KG1 (cell line): ENCODE data around the gene MPRIP.

Experiments used
- DNase-seq: peaks from one replicate; lab custom pipeline; 2025; lab: John Stamatoyannopoulos, UW

The MPRIP gene

DNA sequence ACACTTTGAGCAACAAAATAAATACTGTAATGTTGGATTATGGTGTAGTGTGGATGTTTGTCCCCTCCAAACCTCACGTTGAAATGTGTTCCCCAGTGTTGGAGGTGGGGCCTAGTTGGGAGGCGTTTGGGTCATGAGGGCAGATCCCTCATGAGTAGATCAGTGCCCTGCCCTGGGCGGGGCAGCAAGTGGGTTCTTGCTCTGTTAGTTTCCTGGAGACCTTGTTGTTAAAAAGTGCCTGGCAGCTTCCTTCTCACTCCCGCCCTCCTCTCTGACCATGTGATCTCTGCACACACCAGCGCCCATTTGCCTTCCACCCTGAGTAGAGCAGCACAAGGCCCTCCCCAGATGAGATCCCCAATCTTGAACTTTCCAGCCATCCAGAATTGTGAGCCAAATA lies 67.7 kb downstream of the MPRIP start:
- no peak for DNase-seq

GRCh38 chr17:17110520-17110919 lies 68.3 kb downstream of the MPRIP start:
- DNase-seq = no peak

GRCh38 chr17:17111401-17112393 lies 69.4 kb downstream of the MPRIP start:
- no peak for DNase-seq

GRCh38 chr17:17112628-17113200 lies 70.5 kb downstream of the MPRIP start:
- DNase-seq = no peak

- DNase-seq = no peak
These were observed 72.5 kb downstream of the MPRIP start for GRCh38 chr17:17114592-17115225.

GRCh38 chr17:17115620-17116019 lies 73.4 kb downstream of the MPRIP start:
- DNase-seq = no peak

- DNase-seq = no peak
These were observed 74.1 kb downstream of the MPRIP start for GRCh38 chr17:17116406-17116805.

DNA sequence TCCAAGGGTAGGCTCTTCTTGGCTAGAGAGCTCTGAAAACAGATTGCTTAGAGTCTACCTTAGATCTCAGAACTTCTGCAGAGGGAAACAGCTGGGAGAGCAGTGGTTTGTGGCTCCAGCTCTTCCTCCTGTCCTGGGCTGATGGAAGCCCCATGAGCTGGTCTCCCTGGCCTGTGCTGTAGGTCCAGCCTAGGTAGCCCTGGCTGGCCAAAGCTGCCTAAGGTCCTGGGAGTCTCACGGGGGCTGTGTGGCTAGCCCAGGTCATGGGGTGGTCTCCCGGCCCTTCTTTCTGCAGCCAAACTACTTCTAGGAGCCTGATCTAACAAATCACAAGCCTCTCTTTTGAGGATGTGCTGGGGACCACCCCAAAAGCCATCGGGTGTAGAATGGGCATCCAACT lies 75.7 kb downstream of the MPRIP start:
- no peak for DNase-seq

DNA sequence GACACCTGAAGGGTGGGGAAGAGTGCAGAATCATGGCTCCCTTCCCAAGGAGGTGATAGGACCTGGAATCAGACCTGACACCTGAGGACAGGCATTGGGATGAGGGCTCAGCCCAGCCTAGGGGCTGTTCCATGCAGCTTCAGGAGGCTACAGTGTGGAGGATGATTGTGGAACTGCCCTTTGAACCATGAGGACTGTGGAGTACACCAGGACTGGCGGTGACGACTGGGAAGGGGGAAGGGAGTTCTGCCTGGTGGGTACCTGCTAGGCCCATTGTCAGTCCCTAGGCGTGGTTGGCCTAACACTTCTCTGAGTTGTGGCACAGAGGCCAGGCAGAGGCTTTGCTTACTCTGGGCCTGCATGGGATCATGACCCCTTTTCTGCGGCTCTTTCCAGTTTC lies 76.1 kb downstream of the MPRIP start:
- no peak for DNase-seq

GRCh38 chr17:17119106-17119505 lies 76.8 kb downstream of the MPRIP start:
- no peak for DNase-seq

- DNase-seq = no peak
These were observed 77.3 kb downstream of the MPRIP start for GRCh38 chr17:17119533-17119932.

DNA sequence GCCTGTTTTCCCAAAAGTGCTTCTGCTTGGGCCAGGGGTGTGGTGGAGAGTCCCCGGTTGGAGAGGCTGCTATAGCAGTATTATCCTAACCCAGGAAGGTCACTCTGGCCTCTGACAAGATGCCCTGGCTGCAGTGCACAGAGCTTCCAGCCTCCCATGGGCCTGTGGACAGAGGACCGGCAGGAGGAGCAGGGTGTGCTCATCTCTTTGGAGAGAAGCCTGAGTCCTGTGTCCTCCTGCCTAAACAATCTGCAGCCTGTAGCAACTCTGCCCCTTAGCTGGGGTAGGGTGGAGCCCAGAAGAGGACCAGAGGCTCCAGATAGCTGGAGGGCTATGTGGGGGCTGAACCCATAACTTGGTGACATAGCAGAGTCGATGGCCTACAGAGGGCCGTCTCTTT lies 78.0 kb downstream of the MPRIP start:
- DNase-seq = no peak

GRCh38 chr17:17120701-17121100 lies 78.4 kb downstream of the MPRIP start:
- DNase-seq = no peak

DNA sequence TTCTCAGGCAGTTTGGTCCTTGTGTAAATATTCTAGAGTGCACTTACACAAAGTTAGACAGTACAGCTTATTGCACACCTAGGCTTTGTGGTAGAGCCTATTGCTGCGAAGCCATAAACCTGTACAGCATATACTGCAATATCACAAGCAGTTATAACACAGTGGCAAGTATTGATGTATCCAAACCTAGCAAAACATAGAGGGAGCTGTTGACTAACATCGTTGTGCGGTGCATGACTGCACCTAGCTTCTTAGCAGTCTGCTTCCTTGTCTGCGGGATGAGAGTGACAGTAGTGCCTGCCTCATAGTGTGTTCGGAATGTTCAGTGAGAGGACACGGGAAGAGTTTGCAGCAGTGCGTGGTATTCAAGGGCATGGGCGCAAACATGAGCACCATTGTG lies 78.9 kb downstream of the MPRIP start:
- no peak for DNase-seq

- no peak for DNase-seq
These were observed 80.7 kb downstream of the MPRIP start for GRCh38 chr17:17122781-17123483.

DNA sequence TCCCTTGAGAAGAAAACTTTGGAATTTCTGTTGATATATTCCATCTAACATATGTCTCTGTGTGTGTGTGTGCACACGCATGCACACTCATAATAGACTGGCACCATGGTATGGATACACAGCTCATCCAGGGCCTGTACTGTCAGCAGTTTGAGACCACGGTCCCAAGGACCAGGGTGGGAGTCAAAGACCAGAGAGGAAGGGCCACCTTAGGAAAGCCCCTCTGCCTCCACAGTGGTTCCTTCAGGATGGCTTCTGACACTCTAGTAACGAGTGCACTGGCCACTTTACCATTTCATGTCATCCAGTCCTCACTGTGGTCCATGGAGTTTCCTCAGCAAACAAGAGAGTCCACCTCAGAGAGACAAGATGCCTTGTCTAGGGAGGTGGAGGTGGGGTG lies 82.1 kb downstream of the MPRIP start:
- DNase-seq = no peak

DNA sequence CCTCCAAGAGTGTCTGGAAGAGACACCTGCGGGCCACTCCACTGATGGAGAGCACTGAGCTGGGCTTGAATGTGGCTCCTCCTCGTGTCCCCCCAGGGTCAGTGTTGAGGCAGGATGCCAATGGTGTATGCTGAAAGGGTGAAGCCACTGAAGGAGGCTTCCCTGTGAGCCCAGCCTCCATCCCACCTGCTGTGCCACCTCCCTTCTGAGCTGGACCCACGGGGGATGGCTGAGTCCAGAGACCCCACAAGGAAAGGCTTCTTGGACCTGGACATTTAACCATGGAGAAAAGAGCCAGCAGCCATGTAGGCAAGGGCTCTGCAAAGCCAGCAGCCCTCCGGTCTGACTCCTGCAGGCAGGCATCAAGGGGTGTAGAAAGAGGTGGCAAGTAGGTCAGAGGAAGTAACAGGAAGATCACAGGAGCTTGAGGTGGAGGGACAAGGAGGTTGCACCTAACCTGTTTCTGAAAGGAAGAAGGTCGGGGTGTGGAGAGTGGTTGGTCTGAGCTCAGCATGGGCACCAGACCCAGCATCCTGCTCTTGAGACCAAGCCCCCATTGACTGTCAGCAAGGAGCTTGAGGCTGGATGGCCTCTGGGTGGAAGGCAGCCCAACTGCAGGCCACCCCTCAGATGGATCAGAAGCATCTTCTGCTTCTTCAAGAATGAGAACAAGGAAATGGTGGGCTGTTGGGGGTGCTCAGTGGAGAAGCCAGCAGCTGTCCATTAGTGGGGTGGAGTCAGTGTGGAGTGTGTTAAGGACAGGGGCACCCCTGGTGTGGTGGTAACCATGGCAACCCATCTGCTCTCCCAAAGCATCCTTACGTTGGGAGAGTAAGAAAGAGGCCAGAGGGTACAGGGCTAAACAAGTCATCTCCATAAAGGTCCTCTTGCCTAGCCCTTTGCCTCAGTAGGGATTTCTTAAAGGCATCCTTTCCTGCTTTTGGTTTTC lies 83.2 kb downstream of the MPRIP start:
- DNase-seq = no peak

- DNase-seq = no peak
These were observed 84.2 kb downstream of the MPRIP start for GRCh38 chr17:17126131-17127110.

DNA sequence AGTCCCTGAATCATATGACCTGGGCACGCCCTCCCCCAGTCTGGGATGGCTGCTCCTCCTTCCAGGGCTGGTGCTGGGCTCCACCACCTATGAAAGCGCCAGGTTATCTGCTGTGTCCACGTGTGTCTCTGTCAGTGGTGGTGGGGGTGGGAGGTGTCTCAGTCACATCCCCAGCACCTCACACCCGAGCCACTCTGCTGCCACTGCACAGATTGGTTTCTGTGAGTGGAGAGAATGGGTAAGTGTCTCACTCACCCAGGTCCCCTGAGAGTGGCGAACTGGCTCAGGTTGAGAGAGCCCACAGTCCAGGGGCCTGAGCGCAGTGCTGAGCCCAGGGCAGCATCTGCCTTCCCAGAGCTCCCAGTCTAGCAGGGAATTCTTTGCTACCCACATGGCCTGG lies 84.9 kb downstream of the MPRIP start:
- no peak for DNase-seq

DNA sequence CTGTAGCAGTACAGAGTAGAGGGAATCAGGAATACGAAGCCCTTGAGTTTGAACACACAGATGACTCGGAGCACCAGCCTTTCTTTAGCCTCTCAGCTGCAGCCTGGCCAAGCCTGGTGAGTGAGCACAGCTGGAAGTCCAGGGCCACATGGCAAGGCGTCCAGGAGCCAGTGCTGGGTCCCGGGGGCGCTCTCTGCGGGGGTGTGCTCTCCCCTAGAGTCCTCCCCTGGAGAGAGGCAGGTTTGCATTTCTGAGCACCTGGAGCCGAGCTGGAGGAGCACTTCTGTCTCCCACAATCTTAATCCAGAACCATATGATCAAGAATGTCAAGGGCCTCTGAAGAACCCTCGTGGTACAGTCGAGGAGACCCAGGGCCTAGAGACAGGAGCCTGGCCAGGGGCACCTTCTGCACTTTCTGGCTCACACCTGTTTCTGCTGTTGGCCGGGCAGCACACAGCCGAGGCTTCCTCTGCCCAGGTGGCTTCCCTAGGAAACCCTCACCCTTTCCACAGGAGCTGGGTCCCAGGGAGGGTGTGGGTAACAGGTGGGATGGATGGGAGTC lies 85.6 kb downstream of the MPRIP start:
- no peak for DNase-seq
